DND-41 (cell line): Measurements from ENCODE around the gene OMP.

Experiments used
- ATAC-seq: fragments of 200-7000 bp; cut with Tn5 transposase; 3 replicates; pipeline ENCODE4 v1.9.1; 2021; ENCODE audit warnings: low read depth; ENCODE audit not compliant: insufficient read depth
- DNase-seq: peaks from one replicate; pipeline ENCODE4 v3.0.0-alpha.2; 2020
- H2AFZ ChIP-seq: 2 replicates; pipeline ENCODE4 v1.6.0; 2012; ENCODE audit warnings: low read depth, low read length
- H3K27ac ChIP-seq: 2 replicates; pipeline ENCODE4 v1.5.1; 2012; ENCODE audit warnings: low read length, inconsistent platforms
- H3K27me3 ChIP-seq: fragments of 200-600 bp; sonication (generic); 2 replicates; pipeline ENCODE4 v1.6.0; 2012; ENCODE audit warnings: low read length, mild to moderate bottlenecking, inconsistent platforms; ENCODE audit not compliant: insufficient read depth, poor library complexity
- H3K36me3 ChIP-seq: 2 replicates; pipeline ENCODE4 v1.5.1; 2012; ENCODE audit warnings: low read length, inconsistent platforms; ENCODE audit not compliant: insufficient read depth
- H3K4me1 ChIP-seq: 2 replicates; pipeline ENCODE4 v1.5.1; 2012; ENCODE audit warnings: mild to moderate bottlenecking, low read length; ENCODE audit not compliant: insufficient read depth
- H3K4me2 ChIP-seq: 2 replicates; pipeline ENCODE4 v1.6.0; 2012; ENCODE audit warnings: mild to moderate bottlenecking, moderate library complexity, low read length, inconsistent platforms; ENCODE audit not compliant: insufficient read depth
- H3K4me3 ChIP-seq, 2 experiments: fragments of 200-600 bp in 1 of 2; shearing (Covaris generic) in 1 of 2; 2 replicates each; pipeline ENCODE4 v1.5.1; 2012 to 2016; ENCODE audit warnings: inconsistent platforms in 2 of 2, low read length in 2 of 2, mild to moderate bottlenecking in 2 of 2, low read depth in 1 of 2, moderate library complexity in 1 of 2
- H3K79me2 ChIP-seq: 2 replicates; pipeline ENCODE4 v1.6.0; 2012; ENCODE audit warnings: low read length, inconsistent platforms; ENCODE audit not compliant: insufficient read depth
- H3K9ac ChIP-seq: 2 replicates; pipeline ENCODE4 v1.6.0; 2012; ENCODE audit warnings: low read depth, mild to moderate bottlenecking, inconsistent platforms, low read length, moderate library complexity
- H3K9me3 ChIP-seq: 2 replicates; pipeline ENCODE4 v1.5.1; 2012; ENCODE audit warnings: low read length, moderate library complexity, mild to moderate bottlenecking, inconsistent platforms; ENCODE audit not compliant: insufficient read depth, severe bottlenecking
- H4K20me1 ChIP-seq: 2 replicates; pipeline ENCODE4 v1.6.0; 2012; ENCODE audit warnings: low read length; ENCODE audit not compliant: insufficient read depth
- EZH2 ChIP-seq: IDR thresholded peaks from 3 replicates; pipeline ENCODE4 v1.6.1; 2012; ENCODE audit warnings: borderline replicate concordance, low read depth, mild to moderate bottlenecking, moderate library complexity, low read length, inconsistent platforms; ENCODE audit not compliant: severe bottlenecking
- TF ChIP-seq, protein P1 (sequence below): IDR thresholded peaks from 2 replicates; pipeline ENCODE4 v1.5.1; 2012; ENCODE audit warnings: borderline replicate concordance, low read length, moderate library complexity, mild to moderate bottlenecking; ENCODE audit not compliant: poor library complexity, severe bottlenecking; ENCODE audit errors: extremely low read depth

The OMP gene

DNA sequence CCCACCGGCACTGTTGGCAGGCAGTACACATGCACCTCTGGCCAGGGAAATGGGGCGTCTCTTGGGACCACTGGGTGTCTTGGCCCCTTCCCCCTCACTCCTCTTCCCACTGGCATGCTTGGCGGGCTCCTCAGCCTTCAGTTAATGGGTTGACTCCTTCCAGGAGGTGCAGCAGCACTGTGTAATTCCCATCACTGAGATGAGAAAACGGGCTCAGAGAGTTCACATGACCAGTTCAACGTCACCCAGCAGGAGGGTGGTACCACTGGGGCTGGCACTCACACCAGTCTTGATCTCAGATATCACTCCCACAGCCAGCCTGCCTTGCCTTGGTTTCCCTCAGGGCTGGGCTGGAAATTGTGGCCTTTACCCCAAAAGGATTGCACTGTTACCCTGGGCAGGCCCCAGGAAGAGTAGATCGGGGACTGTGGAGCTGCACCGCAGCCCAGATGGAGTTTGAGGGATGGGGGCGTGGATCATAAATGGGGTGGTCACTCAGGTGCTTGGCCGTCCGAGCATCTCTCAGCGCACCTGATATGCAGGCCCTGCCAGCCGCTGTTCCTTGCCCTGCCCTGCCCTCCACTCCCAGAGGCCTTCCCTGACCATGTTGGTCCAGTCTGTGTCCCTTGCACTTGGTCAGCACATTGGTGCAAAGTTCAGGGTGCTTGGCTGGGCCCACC is 18.9 kb upstream of the OMP start:
- Histone ChIP-seq H3K36me3 (no peaks in the 10 kb centered on the region), H3K4me1 (peaks cover 17% of the 10 kb centered on the region), H3K9ac (no peak overlapping the region), H3K9me3 (no peaks in the 10 kb centered on the region), H3K4me2 (no peak overlapping the region), H4K20me1 (no peaks in the 10 kb centered on the region), H2AFZ (no peak overlapping the region), H3K27ac (no peak overlapping the region; the same call in 1 of the 2 replicates), H3K4me3 (no peak overlapping the region), H3K79me2 (no peaks in the 10 kb centered on the region), H3K27me3 (no peaks in the 10 kb centered on the region)
- TF ChIP-seq EZH2: no peak
- TF ChIP-seq, protein P1, sequence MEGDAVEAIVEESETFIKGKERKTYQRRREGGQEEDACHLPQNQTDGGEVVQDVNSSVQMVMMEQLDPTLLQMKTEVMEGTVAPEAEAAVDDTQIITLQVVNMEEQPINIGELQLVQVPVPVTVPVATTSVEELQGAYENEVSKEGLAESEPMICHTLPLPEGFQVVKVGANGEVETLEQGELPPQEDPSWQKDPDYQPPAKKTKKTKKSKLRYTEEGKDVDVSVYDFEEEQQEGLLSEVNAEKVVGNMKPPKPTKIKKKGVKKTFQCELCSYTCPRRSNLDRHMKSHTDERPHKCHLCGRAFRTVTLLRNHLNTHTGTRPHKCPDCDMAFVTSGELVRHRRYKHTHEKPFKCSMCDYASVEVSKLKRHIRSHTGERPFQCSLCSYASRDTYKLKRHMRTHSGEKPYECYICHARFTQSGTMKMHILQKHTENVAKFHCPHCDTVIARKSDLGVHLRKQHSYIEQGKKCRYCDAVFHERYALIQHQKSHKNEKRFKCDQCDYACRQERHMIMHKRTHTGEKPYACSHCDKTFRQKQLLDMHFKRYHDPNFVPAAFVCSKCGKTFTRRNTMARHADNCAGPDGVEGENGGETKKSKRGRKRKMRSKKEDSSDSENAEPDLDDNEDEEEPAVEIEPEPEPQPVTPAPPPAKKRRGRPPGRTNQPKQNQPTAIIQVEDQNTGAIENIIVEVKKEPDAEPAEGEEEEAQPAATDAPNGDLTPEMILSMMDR: no peak
- no peak for ATAC-seq
- no peak for DNase-seq

DNA sequence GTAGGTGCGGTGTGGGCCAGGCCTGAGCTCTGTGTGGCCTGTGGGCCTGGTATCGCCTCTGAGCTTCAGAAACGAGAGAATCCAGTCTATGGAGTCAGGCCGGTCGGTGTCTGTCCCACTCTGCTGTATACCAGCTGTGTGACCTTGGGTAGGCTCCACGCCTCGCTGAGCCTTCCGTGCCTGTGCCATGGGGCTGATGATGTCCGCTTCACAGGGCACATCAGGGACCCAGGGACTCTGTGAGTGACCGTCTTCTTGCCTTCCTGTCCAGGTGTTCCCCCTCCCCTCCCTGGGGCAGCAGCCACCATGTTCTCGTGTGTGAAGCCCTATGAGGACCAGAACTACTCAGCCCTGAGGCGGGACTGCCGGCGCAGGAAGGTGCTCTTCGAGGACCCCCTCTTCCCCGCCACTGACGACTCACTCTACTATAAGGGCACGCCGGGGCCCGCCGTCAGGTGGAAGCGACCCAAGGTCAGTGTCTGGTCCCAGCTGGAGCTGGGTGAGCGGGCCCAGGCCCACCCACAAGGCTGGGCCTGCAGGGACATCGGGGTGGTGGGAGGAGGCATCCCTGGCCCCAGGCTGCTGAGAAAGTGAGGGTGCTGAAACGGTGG is 18.0 kb upstream of the OMP start:
- no peak overlapping the region for H3K27ac ChIP-seq

DNA sequence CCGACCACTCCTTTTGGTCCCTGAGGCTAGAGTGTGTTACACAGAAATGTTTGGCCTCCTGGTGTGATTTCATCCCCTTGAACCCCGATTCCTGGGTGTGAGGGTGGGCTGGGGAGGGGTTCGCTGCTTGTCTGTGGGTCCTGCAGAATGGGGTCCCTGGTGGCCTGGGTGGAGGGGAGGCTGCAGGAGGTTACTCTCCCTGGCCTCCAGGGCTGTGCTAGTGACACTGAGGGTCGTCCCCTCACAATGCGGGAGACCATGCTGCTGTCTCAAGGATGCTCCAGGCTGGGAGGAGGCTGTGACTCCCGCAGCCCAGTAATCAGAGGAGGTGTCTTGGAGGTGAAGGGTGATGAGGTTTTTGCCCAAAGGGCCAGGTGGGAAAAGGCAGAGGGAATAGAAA is 17.0 kb upstream of the OMP start:
- DNase-seq (no peak), ATAC-seq (no peak)
- TF ChIP-seq EZH2: no peak
- TF ChIP-seq, protein P1: no peak

More for the DNA sequence above, 18.0 kb upstream of the OMP start:
- Histone ChIP-seq H3K27me3 (no peaks in the 10 kb centered on the region), H3K4me3 (no peak overlapping the region), H3K4me1 (peaks cover 17% of the 10 kb centered on the region), H4K20me1 (no peaks in the 10 kb centered on the region), H3K36me3 (no peaks in the 10 kb centered on the region), H3K9me3 (no peaks in the 10 kb centered on the region), H2AFZ (no peak overlapping the region), H3K4me2 (no peak overlapping the region), H3K79me2 (no peaks in the 10 kb centered on the region), H3K9ac (no peak overlapping the region)
- no peak for TF ChIP-seq EZH2
- TF ChIP-seq, protein P1: no peak
- ATAC-seq (no peak), DNase-seq (no peak)

More for the DNA sequence above, 17.0 kb upstream of the OMP start:
- H4K20me1 ChIP-seq: no peaks in the 10 kb centered on the region
- H3K36me3 ChIP-seq: no peaks in the 10 kb centered on the region
- H3K9me3 ChIP-seq: no peaks in the 10 kb centered on the region
- H3K79me2 ChIP-seq: no peaks in the 10 kb centered on the region
- H3K4me3 ChIP-seq: no peak overlapping the region
- H3K27ac ChIP-seq: no peak overlapping the region
- no peaks in the 10 kb centered on the region for H3K27me3 ChIP-seq
- H2AFZ ChIP-seq: no peak overlapping the region
- no peak overlapping the region for H3K9ac ChIP-seq
- H3K4me2 ChIP-seq: no peak overlapping the region
- peaks cover 17% of the 10 kb centered on the region for H3K4me1 ChIP-seq
